ENCODE results near the gene ANKRD17. TPM values are rescaled to one million over a fixed set of nuclear protein-coding genes. Genes with fewer than 3 reads are reported as not detected.

Gene ANKRD17
- total and polyA plus RNA-seq, 9 of the 15 experiments (the other 6 are each of a cell fraction or from before 2014, with no cell fraction given), result 25.5 to 86.9 (median 52.2) TPM

DNA sequence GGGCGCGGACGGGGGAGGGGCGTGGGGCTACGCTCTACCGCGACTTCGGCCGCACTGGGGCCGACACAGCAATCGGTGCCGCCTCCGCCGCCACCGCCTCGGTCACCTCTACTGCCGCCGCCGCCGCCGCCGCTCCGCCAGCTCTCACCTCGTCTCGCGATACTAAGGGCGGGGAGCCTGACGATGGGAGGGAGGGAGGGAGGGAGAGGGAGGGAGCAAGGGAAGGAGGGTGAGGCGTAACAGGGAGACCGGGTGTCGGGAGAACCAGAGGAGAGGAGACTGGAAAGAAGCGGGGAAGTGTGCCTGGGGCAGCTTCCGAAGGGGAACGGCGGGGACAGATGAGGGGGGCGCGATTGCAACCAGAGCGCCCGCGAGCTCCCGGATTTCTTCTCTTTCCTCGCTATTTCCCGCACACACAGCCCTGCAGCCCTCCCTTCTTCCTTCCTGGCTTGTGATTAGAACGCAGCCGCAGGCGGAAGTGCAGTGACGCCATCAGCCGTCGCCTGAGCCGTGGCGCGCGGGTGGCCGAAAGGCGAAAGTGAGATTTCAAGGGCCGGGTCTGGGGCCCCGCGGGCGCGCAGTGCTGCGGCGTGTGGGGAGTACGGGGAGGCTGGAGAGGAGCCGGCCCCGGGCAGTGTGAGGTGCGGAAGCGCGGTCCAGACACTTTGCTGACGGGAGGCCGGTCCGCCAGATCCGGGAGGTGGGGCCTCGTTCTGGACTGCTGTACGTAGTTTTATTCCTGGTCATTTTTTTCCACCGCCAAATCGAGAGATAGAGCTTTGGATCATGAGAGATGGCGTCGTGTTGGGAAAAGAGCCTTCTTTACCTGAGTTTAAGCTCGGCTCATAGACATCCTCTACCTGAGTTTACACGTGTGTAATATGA lies at the start of gene ANKRD17 (continued):
- TF ChIP-seq ARID1B (IDR thresholded peaks at IDR 0.05) (peak; percentile 43), RCOR1 (IDR thresholded peaks at IDR 0.05; ENCODE audit: borderline replicate concordance in 1 of 2, low read depth in 2 of 2, low read length in 2 of 2) (peak; percentile 18 to 40; a peak in 2 of 4 replicates), DMBX1 (CRISPR knock-in tag; IDR thresholded peaks at IDR 0.05; ENCODE audit: borderline replicate concordance) (no peak), ZNF41 (CRISPR knock-in tag; conservative IDR thresholded peaks at IDR 0.05) (no peak), PHB2 (IDR thresholded peaks at IDR 0.05; ENCODE audit: low read depth) (no peak), MXI1 (IDR thresholded peaks at IDR 0.05; ENCODE audit: low read depth, low read length) (peak; percentile 78; the same call in 1 of the 2 replicates), ZNF436 (CRISPR knock-in tag; IDR thresholded peaks at IDR 0.05) (no peak), ZFP30 (CRISPR knock-in tag; IDR thresholded peaks at IDR 0.05; ENCODE audit: borderline replicate concordance) (no peak), ZBTB7A (IDR thresholded peaks at IDR 0.05; ENCODE audit: borderline replicate concordance, control insufficient read depth, low read depth, low read length) (peak; percentile 48; the same call in 1 of the 2 replicates), PTTG1 (tag; IDR thresholded peaks at IDR 0.05; ENCODE audit: low read depth) (no peak), ZNF778 (CRISPR knock-in tag; IDR thresholded peaks at IDR 0.05) (no peak), ZNF134 (CRISPR knock-in tag; conservative IDR thresholded peaks at IDR 0.05) (no peak), ATF7 (IDR thresholded peaks at IDR 0.05) (peak; percentile 79; the same call in 1 of the 2 replicates), CXXC5 (CRISPR knock-in tag; IDR thresholded peaks at IDR 0.05) (peak; percentile 88), KHSRP (IDR thresholded peaks at IDR 0.05) (no peak; the same call in none of the 2 replicates), SIN3A (IDR thresholded peaks at IDR 0.05; ENCODE audit: borderline replicate concordance in 2 of 2, control insufficient read depth in 1 of 2, low read depth in 2 of 2, low read length in 2 of 2) (peak in 1 of 2 experiments; percentile 85; a peak in 1 of 4 replicates)
- TF ChIP-seq, protein P1, sequence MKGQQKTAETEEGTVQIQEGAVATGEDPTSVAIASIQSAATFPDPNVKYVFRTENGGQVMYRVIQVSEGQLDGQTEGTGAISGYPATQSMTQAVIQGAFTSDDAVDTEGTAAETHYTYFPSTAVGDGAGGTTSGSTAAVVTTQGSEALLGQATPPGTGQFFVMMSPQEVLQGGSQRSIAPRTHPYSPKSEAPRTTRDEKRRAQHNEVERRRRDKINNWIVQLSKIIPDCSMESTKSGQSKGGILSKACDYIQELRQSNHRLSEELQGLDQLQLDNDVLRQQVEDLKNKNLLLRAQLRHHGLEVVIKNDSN (CRISPR knock-in tag; IDR thresholded peaks at IDR 0.05), result no peak
- TF ChIP-seq, protein P2, sequence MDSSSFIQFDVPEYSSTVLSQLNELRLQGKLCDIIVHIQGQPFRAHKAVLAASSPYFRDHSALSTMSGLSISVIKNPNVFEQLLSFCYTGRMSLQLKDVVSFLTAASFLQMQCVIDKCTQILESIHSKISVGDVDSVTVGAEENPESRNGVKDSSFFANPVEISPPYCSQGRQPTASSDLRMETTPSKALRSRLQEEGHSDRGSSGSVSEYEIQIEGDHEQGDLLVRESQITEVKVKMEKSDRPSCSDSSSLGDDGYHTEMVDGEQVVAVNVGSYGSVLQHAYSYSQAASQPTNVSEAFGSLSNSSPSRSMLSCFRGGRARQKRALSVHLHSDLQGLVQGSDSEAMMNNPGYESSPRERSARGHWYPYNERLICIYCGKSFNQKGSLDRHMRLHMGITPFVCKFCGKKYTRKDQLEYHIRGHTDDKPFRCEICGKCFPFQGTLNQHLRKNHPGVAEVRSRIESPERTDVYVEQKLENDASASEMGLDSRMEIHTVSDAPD (CRISPR knock-in tag; IDR thresholded peaks at IDR 0.05), result no peak
- TF ChIP-seq, protein P3, sequence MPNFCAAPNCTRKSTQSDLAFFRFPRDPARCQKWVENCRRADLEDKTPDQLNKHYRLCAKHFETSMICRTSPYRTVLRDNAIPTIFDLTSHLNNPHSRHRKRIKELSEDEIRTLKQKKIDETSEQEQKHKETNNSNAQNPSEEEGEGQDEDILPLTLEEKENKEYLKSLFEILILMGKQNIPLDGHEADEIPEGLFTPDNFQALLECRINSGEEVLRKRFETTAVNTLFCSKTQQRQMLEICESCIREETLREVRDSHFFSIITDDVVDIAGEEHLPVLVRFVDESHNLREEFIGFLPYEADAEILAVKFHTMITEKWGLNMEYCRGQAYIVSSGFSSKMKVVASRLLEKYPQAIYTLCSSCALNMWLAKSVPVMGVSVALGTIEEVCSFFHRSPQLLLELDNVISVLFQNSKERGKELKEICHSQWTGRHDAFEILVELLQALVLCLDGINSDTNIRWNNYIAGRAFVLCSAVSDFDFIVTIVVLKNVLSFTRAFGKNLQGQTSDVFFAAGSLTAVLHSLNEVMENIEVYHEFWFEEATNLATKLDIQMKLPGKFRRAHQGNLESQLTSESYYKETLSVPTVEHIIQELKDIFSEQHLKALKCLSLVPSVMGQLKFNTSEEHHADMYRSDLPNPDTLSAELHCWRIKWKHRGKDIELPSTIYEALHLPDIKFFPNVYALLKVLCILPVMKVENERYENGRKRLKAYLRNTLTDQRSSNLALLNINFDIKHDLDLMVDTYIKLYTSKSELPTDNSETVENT (CRISPR knock-in tag; IDR thresholded peaks at IDR 0.05), result peak; percentile 86
- TF ChIP-seq, protein P4, sequence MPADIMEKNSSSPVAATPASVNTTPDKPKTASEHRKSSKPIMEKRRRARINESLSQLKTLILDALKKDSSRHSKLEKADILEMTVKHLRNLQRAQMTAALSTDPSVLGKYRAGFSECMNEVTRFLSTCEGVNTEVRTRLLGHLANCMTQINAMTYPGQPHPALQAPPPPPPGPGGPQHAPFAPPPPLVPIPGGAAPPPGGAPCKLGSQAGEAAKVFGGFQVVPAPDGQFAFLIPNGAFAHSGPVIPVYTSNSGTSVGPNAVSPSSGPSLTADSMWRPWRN (IDR thresholded peaks at IDR 0.05; ENCODE audit: low read depth), result no peak
- TF ChIP-seq, protein P5, sequence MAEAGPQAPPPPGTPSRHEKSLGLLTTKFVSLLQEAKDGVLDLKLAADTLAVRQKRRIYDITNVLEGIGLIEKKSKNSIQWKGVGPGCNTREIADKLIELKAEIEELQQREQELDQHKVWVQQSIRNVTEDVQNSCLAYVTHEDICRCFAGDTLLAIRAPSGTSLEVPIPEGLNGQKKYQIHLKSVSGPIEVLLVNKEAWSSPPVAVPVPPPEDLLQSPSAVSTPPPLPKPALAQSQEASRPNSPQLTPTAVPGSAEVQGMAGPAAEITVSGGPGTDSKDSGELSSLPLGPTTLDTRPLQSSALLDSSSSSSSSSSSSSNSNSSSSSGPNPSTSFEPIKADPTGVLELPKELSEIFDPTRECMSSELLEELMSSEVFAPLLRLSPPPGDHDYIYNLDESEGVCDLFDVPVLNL (CRISPR knock-in tag; IDR thresholded peaks at IDR 0.05; ENCODE audit: low read depth), result no peak
